ENCODE data around the gene DNAH6.
"Not testable (repeated sequence)": the region's sequence is repeated elsewhere in the genome, so short reads cannot be mapped to it uniquely, and the experiment has no call there.

Gene DNAH6

GRCh38 chr2:84757648-84758047 is 241.3 kb downstream of the DNAH6 start:
- DNase-seq = no peak

GRCh38 chr2:84766791-84767190 is 250.5 kb downstream of the DNAH6 start:
- DNase-seq = no peak

GRCh38 chr2:84768840-84769239 is 252.5 kb downstream of the DNAH6 start:
- DNase-seq = no peak

GRCh38 chr2:84770280-84770679 is 254.0 kb downstream of the DNAH6 start:
- DNase-seq = no peak

GRCh38 chr2:84771251-84771650 is 255.0 kb downstream of the DNAH6 start:
- DNase-seq = no peak

GRCh38 chr2:84773562-84773961 is 257.3 kb downstream of the DNAH6 start:
- not testable (repeated sequence) for DNase-seq

- no peak for DNase-seq
Measured at GRCh38 chr2:84776011-84776410, 259.7 kb downstream of the DNAH6 start.

- DNase-seq = no peak
Measured at GRCh38 chr2:84778911-84779690, 262.8 kb downstream of the DNAH6 start.

GRCh38 chr2:84779781-84780180 is 263.5 kb downstream of the DNAH6 start:
- DNase-seq = no peak

GRCh38 chr2:84781942-84782716 is 265.8 kb downstream of the DNAH6 start:
- no peak for DNase-seq

- DNase-seq = no peak
Measured at GRCh38 chr2:84782717-84783442, 266.6 kb downstream of the DNAH6 start.

GRCh38 chr2:84785950-84786349 is 269.7 kb downstream of the DNAH6 start:
- no peak for DNase-seq

- no peak for DNase-seq
Measured at GRCh38 chr2:84786601-84787000, 270.3 kb downstream of the DNAH6 start.

GRCh38 chr2:84788027-84788426 is 271.7 kb downstream of the DNAH6 start:
- no peak for DNase-seq

GRCh38 chr2:84788498-84788897 is 272.2 kb downstream of the DNAH6 start:
- no peak for DNase-seq

- DNase-seq = no peak
Measured at GRCh38 chr2:84792856-84793522, 276.7 kb downstream of the DNAH6 start.

- DNase-seq = no peak
Measured at GRCh38 chr2:84793641-84794040, 277.3 kb downstream of the DNAH6 start.

GRCh38 chr2:84796798-84797197 is 280.5 kb downstream of the DNAH6 start:
- no peak for DNase-seq

- DNase-seq = no peak
Measured at GRCh38 chr2:84797271-84797670, 281.0 kb downstream of the DNAH6 start.

- DNase-seq = no peak
Measured at GRCh38 chr2:84799772-84800171, 283.5 kb downstream of the DNAH6 start.

- DNase-seq = no peak
Measured at GRCh38 chr2:84800194-84800805, 284.0 kb downstream of the DNAH6 start.

GRCh38 chr2:84801811-84802210 is 285.5 kb downstream of the DNAH6 start:
- no peak for DNase-seq
